Nephron (organoid): ENCODE data around the gene OR10H1.
"Not testable (repeated sequence)": the region's sequence is repeated elsewhere in the genome, so short reads cannot be mapped to it uniquely, and the experiment has no call there.

Experiments used
- H3K27ac Mint-ChIP-seq, 3 experiments: 2 replicates each; pipeline ENCODE4 v1.8.0; 2020; ENCODE audit warnings: mixed read lengths in 3 of 3, mild to moderate bottlenecking in 2 of 3, moderate library complexity in 1 of 3
- H3K27me3 Mint-ChIP-seq: 2 replicates; pipeline ENCODE4 v1.8.0; 2021; ENCODE audit warnings: low read depth, mild to moderate bottlenecking, moderate library complexity, mixed read lengths
- H3K36me3 Mint-ChIP-seq: 2 replicates; pipeline ENCODE4 v1.8.0; 2020; ENCODE audit warnings: low read depth, mixed read lengths
- H3K4me1 Mint-ChIP-seq: 2 replicates; pipeline ENCODE4 v1.8.0; 2020; ENCODE audit warnings: mixed read lengths
- H3K4me3 Mint-ChIP-seq, 3 experiments: 2 replicates each; pipeline ENCODE4 v1.8.0; 2020; ENCODE audit warnings: mild to moderate bottlenecking in 3 of 3, mixed read lengths in 3 of 3, moderate library complexity in 2 of 3
- H3K9me3 Mint-ChIP-seq: 2 replicates; pipeline ENCODE4 v1.8.0; 2020; ENCODE audit warnings: mixed read lengths
- CTCF ChIP-seq, 3 experiments: fragments of 200-600 bp; sonication (generic); IDR thresholded peaks; one replicate each; pipeline ENCODE4 v1.5.0; 2021; ENCODE audit warnings: antibody characterized with exemption in 3 of 3; ENCODE audit not compliant: unreplicated experiment in 3 of 3

OR10H1 gene

GRCh38 chr19:15850385-15850784, 34.9 kb upstream of the OR10H1 start:
- Mint-ChIP-seq H3K4me1 (no peaks in the 10 kb centered on the region), H3K9me3 (peaks cover 42% of the 10 kb centered on the region), H3K4me3 (no peak overlapping the region), H3K27me3 (no peaks in the 10 kb centered on the region), H3K36me3 (peaks cover 6% of the 10 kb centered on the region), H3K27ac (no peak overlapping the region)
- TF ChIP-seq CTCF (IDR thresholded peaks at IDR 0.05; ENCODE audit: unreplicated experiment in 3 of 3) = no peak

- Mint-ChIP-seq H3K27me3 (no peaks in the 10 kb centered on the region), H3K36me3 (peaks cover 6% of the 10 kb centered on the region), H3K9me3 (peaks cover 41% of the 10 kb centered on the region), H3K27ac (no peak overlapping the region), H3K4me3 (no peak overlapping the region), H3K4me1 (no peaks in the 10 kb centered on the region)
- TF ChIP-seq CTCF (IDR thresholded peaks at IDR 0.05; ENCODE audit: unreplicated experiment in 3 of 3) = no peak
Measured at GRCh38 chr19:15846923-15847322, 31.5 kb upstream of the OR10H1 start.

- peaks cover 41% of the 10 kb centered on the region for H3K9me3 Mint-ChIP-seq
- not testable (repeated sequence) for H3K4me1 Mint-ChIP-seq, H3K36me3 Mint-ChIP-seq, H3K4me3 Mint-ChIP-seq, H3K27me3 Mint-ChIP-seq, H3K27ac Mint-ChIP-seq
Measured at GRCh38 chr19:15843894-15844222, 28.4 kb upstream of the OR10H1 start.

DNA sequence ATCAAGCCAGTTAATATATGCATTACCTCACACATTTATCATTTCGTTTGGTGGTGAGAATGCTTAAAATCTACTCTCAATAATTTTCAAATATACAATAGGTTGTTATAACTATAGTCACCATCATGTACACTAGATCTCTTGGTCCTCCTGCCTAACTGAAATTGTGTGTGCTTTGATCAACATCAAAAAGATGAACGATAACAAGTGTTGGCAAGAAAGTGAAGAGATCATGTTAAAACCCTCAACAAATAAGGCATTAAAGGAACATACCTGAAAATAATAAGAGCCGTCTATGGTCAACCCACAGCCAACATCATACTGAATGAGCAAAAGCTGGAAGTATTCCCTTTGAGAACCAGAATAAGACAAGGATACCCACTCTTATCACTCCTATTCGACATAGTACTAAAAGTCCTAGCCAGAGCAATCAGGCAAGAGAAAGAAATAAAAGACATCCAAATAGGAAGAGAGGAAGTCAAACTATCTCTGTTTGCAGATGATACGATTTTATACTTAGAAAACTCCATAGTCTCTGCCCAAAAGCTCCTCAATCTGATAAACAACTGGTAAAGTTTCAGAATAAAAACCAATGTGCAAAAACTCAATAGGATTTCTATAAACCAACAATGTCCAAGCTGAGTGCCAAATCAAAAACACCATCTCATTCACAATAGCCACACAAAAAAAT, 27.9 kb upstream of the OR10H1 start:
- no peaks in the 10 kb centered on the region for H3K27me3 Mint-ChIP-seq
- H3K9me3 Mint-ChIP-seq = peaks cover 41% of the 10 kb centered on the region
- H3K27ac Mint-ChIP-seq = no peak overlapping the region
- H3K36me3 Mint-ChIP-seq = peaks cover 6% of the 10 kb centered on the region
- no peak overlapping the region for H3K4me3 Mint-ChIP-seq
- H3K4me1 Mint-ChIP-seq = no peaks in the 10 kb centered on the region
- no peak for TF ChIP-seq CTCF (IDR thresholded peaks at IDR 0.05; ENCODE audit: unreplicated experiment in 3 of 3)

DNA sequence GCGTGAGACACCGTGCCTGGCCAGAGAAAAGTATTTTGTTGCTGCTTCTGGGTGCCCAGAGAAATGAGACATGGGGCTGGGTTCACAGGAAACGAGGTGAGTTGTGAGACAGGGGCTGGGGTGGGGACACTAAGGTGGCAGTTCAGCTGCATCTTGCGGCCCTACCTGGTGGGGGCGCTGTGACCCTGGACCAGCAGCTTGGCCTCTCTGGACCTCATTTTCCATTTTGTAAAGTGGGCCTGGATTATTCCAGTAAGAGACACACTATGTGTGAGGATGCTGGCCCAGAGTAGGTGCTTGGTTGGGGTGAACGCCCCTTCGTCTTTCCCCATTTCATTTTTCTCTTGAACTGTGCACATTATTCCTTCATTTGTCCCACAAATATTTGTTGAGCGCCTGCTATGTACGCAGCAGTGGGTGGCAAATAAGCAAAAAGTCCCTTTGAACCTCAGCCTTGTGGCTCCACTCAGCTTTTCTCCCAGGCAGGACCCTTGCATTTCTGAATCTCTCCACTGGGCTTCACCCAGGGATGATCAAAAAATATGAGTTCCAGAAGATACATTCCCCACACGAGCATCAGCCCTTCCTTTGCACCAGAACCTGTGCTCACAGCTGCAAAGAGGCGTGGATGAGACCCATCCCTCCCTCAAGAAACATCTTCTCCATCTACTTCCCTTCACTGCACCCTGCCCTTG, 26.6 kb upstream of the OR10H1 start:
- TF ChIP-seq CTCF (IDR thresholded peaks at IDR 0.05; ENCODE audit: unreplicated experiment in 3 of 3) = no peak
- no peaks in the 10 kb centered on the region for H3K27me3 Mint-ChIP-seq
- peaks cover 37% of the 10 kb centered on the region for H3K9me3 Mint-ChIP-seq
- H3K36me3 Mint-ChIP-seq = peaks cover 6% of the 10 kb centered on the region
- H3K4me1 Mint-ChIP-seq = no peaks in the 10 kb centered on the region
- no peak overlapping the region for H3K27ac Mint-ChIP-seq
- no peak overlapping the region for H3K4me3 Mint-ChIP-seq

GRCh38 chr19:15840833-15841232, 25.4 kb upstream of the OR10H1 start:
- Mint-ChIP-seq H3K4me3 (no peak overlapping the region), H3K4me1 (no peaks in the 10 kb centered on the region), H3K27me3 (no peaks in the 10 kb centered on the region), H3K36me3 (peaks cover 2% of the 10 kb centered on the region), H3K9me3 (peaks cover 34% of the 10 kb centered on the region), H3K27ac (no peak overlapping the region)
- no peak for TF ChIP-seq CTCF (IDR thresholded peaks at IDR 0.05; ENCODE audit: unreplicated experiment in 3 of 3)

GRCh38 chr19:15839888-15840287, 24.4 kb upstream of the OR10H1 start:
- peaks cover 36% of the 10 kb centered on the region for H3K9me3 Mint-ChIP-seq
- not testable (repeated sequence) for H3K27me3 Mint-ChIP-seq, H3K4me1 Mint-ChIP-seq, H3K4me3 Mint-ChIP-seq, H3K36me3 Mint-ChIP-seq, H3K27ac Mint-ChIP-seq
